NCI-H82 (cell line): ENCODE results near the gene GALNT2.

Experiments used
- DNase-seq: peaks from one replicate; lab custom pipeline; 2025; lab: John Stamatoyannopoulos, UW

GALNT2 gene

DNA sequence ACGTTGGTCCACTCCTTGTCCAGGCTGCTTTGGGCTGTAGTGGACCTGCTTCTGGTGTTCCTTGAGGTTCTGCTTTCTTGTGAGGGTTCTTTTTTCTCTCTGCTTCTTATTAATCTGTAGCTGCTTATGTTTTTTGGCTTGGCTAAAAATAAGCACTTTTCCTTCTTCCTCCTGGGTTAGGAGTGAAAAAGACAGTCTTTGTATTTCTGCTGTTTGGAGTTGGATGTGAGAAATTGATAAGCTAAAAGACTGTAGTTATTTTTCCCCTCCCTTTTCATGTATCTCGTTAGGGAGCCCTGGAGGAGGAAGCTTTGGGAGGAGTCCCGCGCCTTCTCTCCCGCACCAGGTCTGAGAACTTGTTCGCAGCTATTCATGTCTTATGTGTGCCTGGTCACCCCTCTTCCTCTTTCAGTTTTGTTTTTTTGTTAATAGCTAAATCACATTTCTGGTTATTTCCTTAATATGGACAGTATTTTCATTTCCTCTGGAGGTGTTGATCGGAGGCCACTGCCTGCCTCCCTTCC lies 79.0 kb downstream of the GALNT2 start:
- DNase-seq = no peak

- DNase-seq = no peak
Observed at GRCh38 chr1:230146709-230147108, 79.7 kb downstream of the GALNT2 start.

DNA sequence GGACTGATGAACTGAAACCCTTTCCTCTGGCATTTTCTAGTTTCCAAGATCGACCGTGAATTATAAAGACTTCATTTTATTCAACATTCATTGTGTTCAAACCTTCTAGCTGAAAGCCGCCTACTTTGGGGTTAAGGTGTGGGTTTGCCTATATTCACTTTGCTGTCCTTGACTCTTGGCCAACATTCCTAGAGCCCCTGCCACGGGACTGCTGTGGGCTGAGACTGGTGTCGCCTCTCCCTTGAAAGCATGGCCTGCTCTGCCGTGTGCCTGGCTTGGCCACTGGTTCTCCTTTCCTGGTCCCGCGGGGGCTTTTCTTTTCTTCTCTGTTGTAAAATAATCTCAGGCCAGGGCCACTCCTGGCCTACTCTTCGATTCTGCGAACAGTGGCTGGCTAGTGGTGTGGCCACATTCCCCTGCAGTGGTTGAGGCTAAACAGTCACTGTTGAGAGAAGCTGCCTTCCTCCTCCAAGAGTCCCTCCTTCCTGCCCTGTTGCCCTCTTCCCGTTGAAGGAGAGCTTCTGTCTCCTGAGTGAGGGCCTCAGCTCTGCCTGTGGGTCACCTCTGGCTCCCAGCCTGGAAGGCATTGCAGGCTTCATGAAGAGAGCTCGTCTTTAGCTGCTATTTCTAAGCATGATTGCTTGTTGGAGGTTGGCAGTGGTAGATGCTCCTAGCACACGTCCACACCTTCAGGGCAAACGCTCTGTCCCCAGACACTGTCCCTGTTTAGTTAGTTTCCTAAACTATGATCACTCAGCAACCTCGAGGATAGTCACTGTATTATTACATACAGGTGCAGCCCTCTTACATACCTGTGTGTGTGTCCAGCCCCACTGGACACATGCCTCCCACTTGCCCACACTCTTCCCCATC lies 80.5 kb downstream of the GALNT2 start:
- no peak for DNase-seq

DNA sequence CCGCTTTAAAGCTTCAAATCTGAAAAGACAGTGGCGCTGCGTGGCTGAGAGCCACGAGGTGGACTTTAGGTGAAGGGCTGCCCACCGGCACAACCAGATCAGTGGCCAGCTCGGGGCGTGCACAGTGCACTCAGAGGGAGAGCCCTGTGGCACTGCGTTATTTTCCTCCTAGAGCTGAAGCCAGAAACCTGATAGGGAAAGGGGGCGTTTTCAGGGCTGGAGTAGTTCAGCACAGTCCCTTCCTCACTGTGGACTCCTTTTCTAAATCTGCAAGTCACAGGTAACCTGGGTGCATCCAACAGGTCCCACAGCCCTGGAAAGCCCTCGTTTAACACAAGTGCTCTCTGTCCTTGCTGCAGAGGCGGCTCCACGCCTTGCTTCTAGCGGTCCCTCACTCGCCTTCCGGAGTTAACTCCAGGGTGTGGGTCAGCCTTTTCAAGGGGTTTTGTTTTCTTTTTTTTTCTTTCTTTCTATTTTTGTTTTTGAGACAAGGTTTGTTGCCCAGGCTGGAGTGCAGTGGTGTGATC lies 81.2 kb downstream of the GALNT2 start:
- DNase-seq = no peak

DNA sequence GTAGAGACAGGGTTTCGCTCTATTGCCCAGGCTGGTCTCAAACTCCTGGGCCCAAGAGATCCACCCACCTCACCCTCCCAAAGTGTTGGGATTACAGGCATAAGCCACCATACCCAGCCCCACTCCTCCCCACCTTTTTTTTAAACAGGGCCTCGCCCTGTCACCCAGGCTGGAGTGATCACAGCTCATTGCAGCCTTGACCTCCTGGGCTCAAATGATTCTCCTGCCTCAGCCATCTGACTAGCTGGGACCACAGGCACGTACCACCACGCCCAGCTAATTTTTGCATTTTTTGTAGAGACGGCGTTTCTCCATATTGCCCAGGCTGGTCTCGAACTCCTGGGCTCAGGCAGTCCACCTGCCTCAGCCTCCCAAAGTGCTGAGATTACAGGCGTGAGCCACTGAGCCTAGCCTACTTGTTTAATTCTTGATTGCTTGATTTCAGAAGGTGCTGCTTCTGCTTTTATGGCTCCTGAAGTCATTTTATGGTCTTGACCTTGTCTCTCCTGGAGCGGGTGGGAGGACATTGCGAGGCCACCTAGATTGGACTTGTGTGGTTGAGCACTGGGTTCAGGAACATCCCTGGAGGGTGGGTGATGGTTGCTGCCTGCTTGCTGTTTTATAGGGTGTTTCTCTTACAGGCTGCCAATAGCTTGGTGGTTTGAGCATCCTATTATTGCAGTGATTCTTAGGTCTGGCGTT lies 81.9 kb downstream of the GALNT2 start:
- no peak for DNase-seq

DNA sequence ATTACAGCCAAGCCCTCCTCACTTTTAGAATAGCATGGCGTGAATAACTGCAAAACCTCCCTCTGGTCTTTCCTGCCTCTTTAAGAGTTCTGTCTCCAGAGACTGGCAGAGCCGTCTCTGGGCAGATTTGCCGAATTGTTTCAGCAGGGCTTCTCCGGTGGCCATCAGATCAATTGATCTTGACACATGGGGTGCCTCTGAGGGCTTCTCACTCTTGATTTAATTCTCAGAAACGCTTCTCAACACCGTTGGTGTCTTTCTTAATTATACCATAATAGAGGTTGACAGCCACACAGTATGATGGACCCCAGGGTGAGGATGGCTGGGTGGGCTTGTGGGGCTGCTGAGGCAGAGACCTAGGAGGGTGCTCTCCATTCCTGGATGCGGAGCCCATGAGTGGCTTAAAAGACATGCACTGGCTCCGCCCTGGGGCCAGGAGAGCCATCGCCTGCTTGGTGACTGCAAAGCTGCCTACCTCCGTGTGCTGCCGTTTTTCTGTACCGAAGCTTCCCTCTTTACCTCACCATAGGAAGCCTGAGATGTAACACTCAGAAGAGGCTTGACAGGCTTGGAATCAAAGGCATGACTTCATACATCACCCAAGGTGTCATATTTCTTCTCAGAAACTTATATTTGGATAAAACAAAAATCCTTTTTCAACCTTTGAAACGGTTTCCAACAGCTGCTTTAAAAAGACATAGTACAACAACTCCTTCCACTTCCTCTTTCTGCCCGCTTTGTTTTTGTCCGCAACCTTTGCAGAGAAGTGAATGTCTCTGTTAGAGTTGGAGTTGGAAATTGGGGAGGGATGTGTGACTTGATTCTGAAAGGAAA lies 82.9 kb downstream of the GALNT2 start:
- DNase-seq = no peak

- DNase-seq = no peak
Observed at GRCh38 chr1:230150615-230151014, 83.6 kb downstream of the GALNT2 start.

DNA sequence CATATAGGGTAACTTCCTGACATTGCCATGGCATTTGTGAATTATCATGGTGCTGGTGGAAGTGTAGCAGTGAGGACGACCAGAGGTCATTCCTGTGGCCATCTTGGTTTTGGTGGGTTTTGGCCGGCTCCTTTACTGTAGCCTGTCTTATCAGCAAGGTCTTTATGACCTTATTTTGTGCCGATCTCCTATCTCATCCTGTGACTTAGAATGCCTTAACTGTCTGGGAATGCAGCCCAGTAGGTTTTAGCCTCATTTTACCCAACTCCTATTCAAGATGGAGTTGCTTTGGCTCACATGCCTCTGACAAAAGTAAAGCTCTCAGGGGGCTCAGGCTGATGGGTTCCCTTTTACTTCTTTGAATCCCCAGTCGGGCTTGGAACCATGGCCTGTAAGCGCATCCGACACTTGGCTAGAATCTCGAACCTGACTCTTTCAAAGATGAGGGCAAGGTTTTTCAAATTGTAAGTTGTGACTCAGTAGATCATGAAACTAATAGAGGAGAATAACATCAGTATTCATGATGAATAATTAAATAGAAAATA lies 85.0 kb downstream of the GALNT2 start:
- DNase-seq = no peak

DNA sequence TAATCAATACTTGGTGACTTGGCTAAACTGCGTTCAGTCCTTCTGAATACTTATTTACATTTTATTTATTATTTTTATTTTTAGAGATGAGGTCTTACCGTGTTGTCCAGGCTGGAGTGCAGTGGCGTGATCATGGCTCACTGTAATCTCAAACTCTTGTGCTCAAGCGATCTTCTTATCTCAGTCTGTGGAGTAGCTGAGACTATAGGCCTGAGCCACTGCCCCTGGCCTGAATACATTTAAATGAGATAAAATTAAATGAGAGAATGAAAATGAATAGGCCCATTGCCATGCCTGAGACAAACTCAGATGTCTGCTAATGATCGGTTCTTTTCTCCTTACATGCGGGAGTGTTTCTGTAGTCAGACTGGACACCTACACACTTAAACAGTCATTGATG lies 86.0 kb downstream of the GALNT2 start:
- no peak for DNase-seq

DNA sequence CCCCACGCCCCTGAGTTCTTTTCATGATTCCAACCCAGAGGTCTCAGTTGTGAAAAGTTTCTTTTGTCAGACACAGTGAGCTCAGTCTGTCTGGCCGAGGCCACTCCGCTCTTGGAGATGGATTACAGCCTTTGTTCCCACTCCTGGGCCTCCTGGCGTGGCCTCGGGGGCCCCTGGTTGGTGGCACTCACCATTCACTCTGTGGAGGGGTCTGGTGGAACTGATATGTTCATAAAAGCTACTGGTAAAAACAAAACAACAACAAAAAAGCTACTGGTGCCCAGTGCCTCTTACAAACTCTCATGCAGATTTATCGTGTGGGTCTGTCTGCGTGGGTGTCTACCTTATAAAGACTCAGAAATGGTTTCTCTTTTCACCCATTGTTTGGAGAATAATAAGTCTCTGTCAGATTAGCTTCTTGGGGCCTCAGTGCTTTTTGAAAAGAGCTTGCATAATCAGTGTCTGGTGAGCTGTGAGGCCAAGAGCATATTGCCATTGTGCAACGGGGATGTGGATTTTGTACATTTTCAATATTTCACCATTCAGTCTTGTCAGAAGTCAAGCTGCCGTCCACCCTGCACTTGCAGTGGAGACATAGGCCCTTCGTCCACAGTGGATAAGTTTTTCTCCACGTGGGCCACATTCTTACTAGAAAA lies 86.7 kb downstream of the GALNT2 start:
- DNase-seq = no peak

GRCh38 chr1:230155021-230155420 lies 88.0 kb downstream of the GALNT2 start:
- DNase-seq = no peak

DNA sequence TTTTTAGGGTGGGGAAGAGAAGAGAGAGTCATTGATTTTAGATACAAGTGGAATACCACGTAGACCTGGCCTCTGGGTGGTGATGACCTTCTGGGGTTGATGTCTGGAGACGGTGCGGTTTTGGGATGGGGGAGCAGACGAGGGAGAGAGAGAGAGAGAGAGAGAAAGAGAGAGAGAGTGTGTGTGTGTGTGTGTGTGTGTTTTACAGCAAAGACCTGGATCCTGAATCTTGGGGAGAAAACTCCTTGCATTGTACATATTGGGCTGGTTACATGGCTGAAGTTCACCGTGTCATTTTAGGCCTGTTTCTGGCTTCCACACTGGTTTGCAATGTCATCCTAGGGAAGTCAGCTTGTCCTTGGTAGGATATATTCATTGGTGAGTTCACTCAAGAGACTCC lies 89.0 kb downstream of the GALNT2 start:
- DNase-seq = no peak

- no peak for DNase-seq
Observed at GRCh38 chr1:230156536-230156935, 89.5 kb downstream of the GALNT2 start.

- DNase-seq = no peak
Observed at GRCh38 chr1:230157420-230158390, 90.7 kb downstream of the GALNT2 start.

- DNase-seq = peak; percentile 57
Observed at GRCh38 chr1:230158415-230159291, 91.6 kb downstream of the GALNT2 start.

- no peak for DNase-seq
Observed at GRCh38 chr1:230159580-230159979, 92.5 kb downstream of the GALNT2 start.

DNA sequence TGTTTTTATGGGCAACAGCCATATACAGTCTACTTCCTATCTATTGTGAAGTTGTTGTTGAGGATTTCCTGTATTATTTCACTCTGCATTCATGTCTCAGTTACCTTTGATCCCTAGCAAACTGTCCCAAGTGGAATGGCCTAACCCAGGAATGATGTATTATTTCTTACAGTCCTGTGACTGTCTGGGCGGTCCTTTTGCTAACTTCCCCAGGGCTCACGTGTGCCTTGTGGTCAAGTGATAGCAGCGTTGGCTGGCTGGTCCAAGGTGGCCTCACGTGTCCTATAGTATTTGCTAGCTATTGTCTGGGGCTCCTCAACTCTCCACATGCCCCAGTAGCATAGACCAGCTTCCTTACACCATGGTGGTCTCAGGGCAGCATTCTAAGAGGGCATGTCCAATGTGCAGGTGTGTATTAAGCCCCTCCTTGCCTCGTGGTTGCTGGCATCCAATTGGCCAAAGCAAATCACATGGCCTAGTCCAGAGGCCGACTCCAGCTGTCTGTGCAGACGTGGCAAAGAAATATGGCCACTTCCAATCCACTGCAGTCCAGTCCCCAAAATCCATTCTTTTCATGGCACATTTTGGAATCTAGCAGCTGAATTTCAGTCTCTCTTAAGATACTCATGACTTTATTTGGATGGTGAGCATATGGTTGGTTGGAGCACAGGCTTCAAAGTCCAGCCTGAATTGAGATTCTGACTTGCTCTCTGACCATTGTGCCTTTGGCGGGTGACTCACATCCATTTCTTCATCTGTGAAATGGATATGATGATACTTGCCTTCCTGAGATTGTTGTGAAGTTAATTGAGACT lies 94.1 kb downstream of the GALNT2 start:
- no peak for DNase-seq

- no peak for DNase-seq
Observed at GRCh38 chr1:230163205-230163604, 96.2 kb downstream of the GALNT2 start.
